Kidney epithelial cell (primary cell): ENCODE data around the gene PGAM2. TPM values are rescaled to one million over a fixed set of nuclear protein-coding genes. Genes with fewer than 3 reads are reported as not detected.

ENCODE experiments used
- DNase-seq: peaks from one replicate; pipeline ENCODE4 v3.0.0-alpha.2; 2010; ENCODE audit warnings: low read depth
- H3K27me3 ChIP-seq: 2 replicates; pipeline ENCODE4 v1.6.0; 2011; ENCODE audit warnings: low read length; ENCODE audit not compliant: control insufficient read depth, insufficient read depth
- H3K36me3 ChIP-seq: 2 replicates; pipeline ENCODE4 v1.5.1; 2011; ENCODE audit warnings: low read length; ENCODE audit not compliant: control insufficient read depth, insufficient read depth
- H3K4me3 ChIP-seq: 2 replicates; pipeline ENCODE4 v1.5.1; 2011; ENCODE audit warnings: low read depth, mild to moderate bottlenecking, control low read depth, low read length
- CTCF ChIP-seq: IDR thresholded peaks from 2 replicates; pipeline ENCODE4 v1.5.1; 2011; ENCODE audit warnings: mild to moderate bottlenecking, moderate library complexity, low read length, control low read depth, inconsistent platforms; ENCODE audit not compliant: insufficient read depth, poor library complexity, severe bottlenecking
- total RNA-seq: library from RNA; depleted of rRNA; stranded (reverse); fragments of >200 nt; gene quantifications from 2 replicates; pipeline ENCODE4 v1.2.3, GENCODE V29; 2015

The PGAM2 gene
- total RNA-seq, 1 donor from 2014 or later, result not detected

- DNase-seq, result no peak
- no peak for TF ChIP-seq CTCF
- Histone ChIP-seq H3K4me3 (no peak overlapping the region), H3K36me3 (peaks cover 4% of the 10 kb centered on the region), H3K27me3 (no peaks in the 10 kb centered on the region)
These were observed 15.4 kb upstream of the PGAM2 start for GRCh38 chr7:44080686-44081265.

GRCh38 chr7:44080118-44080517, 14.8 kb upstream of the PGAM2 start:
- Histone ChIP-seq H3K27me3 (no peaks in the 10 kb centered on the region), H3K4me3 (no peak overlapping the region), H3K36me3 (peaks cover 4% of the 10 kb centered on the region)
- no peak for TF ChIP-seq CTCF
- DNase-seq, result no peak

- H3K27me3 ChIP-seq, result no peaks in the 10 kb centered on the region
- no peak overlapping the region for H3K4me3 ChIP-seq
- DNase-seq, result no peak
- TF ChIP-seq CTCF, result no peak
- H3K36me3 ChIP-seq, result peaks cover 4% of the 10 kb centered on the region
These were observed 14.1 kb upstream of the PGAM2 start for GRCh38 chr7:44079331-44080021.

GRCh38 chr7:44078521-44078920, 13.2 kb upstream of the PGAM2 start:
- no peak for TF ChIP-seq CTCF
- DNase-seq, result no peak
- Histone ChIP-seq H3K27me3 (no peaks in the 10 kb centered on the region), H3K4me3 (no peak overlapping the region), H3K36me3 (peaks cover 4% of the 10 kb centered on the region)

- DNase-seq, result no peak
- H3K36me3 ChIP-seq, result peaks cover 5% of the 10 kb centered on the region
- no peak overlapping the region for H3K4me3 ChIP-seq
- H3K27me3 ChIP-seq, result no peaks in the 10 kb centered on the region
- no peak for TF ChIP-seq CTCF
These were observed 12.3 kb upstream of the PGAM2 start for GRCh38 chr7:44077681-44078091.

GRCh38 chr7:44077061-44077460, 11.7 kb upstream of the PGAM2 start:
- TF ChIP-seq CTCF, result no peak
- Histone ChIP-seq H3K36me3 (peaks cover 5% of the 10 kb centered on the region), H3K27me3 (no peaks in the 10 kb centered on the region), H3K4me3 (no peak overlapping the region)
- DNase-seq, result no peak
